Smooth muscle cell (in vitro differentiated cells): ENCODE results near the gene CDC6. TPM values are rescaled to one million over a fixed set of nuclear protein-coding genes. Genes with fewer than 3 reads are reported as not detected.

ENCODE experiments used
- DNase-seq: peaks from one replicate; lab custom pipeline; 2025; ENCODE audit not compliant: unreplicated experiment; lab: John Stamatoyannopoulos, UW
- H2AFZ ChIP-seq: fragments of 200-600 bp; sonication (generic); 2 replicates; pipeline ENCODE4 v1.6.0; 2016; ENCODE audit warnings: antibody characterized with exemption, low read depth, mild to moderate bottlenecking
- H3F3A ChIP-seq: fragments of 200-600 bp; sonication (generic); 2 replicates; pipeline ENCODE4 v1.6.0; 2017; ENCODE audit warnings: antibody characterized with exemption, low read depth
- H3K27ac ChIP-seq: fragments of 200-600 bp; sonication (generic); 2 replicates; pipeline ENCODE4 v1.5.1; 2016; ENCODE audit warnings: low read depth, mild to moderate bottlenecking
- H3K27me3 ChIP-seq: fragments of 200-600 bp; sonication (generic); 2 replicates; pipeline ENCODE4 v1.6.1; 2016; ENCODE audit warnings: low read depth, mild to moderate bottlenecking
- H3K36me3 ChIP-seq: fragments of 200-600 bp; sonication (generic); 2 replicates; pipeline ENCODE4 v1.5.1; 2016; ENCODE audit warnings: low read depth
- H3K4me1 ChIP-seq: fragments of 200-600 bp; sonication (generic); 2 replicates; pipeline ENCODE4 v1.5.1; 2016; ENCODE audit warnings: low read depth
- H3K4me2 ChIP-seq: fragments of 200-600 bp; sonication (generic); 2 replicates; pipeline ENCODE4 v1.6.0; 2016; ENCODE audit warnings: mild to moderate bottlenecking
- H3K4me3 ChIP-seq: fragments of 200-600 bp; sonication (generic); 2 replicates; pipeline ENCODE4 v1.5.1; 2016; ENCODE audit warnings: mild to moderate bottlenecking
- H3K79me2 ChIP-seq: fragments of 200-600 bp; sonication (generic); 2 replicates; pipeline ENCODE4 v1.6.0; 2016; ENCODE audit warnings: low read depth, mild to moderate bottlenecking
- H3K9ac ChIP-seq: fragments of 200-600 bp; sonication (generic); 2 replicates; pipeline ENCODE4 v1.6.0; 2016; ENCODE audit warnings: low read depth
- H3K9me3 ChIP-seq: fragments of 200-600 bp; sonication (generic); replicated peaks from 2 replicates; pipeline ENCODE4 v1.5.1; 2016; ENCODE audit warnings: low read depth
- H4K20me1 ChIP-seq: fragments of 200-600 bp; sonication (generic); 2 replicates; pipeline ENCODE4 v1.6.0; 2016; ENCODE audit warnings: low read depth
- whole genome bisulfite sequencing: methylation state at CpG from one replicate; pipeline ENCODE4 v1.1.7; 2016; ENCODE audit warnings: low lambda C conversion rate; 5-methylcytosine and 5-hydroxymethylcytosine counted together
- polyA plus RNA-seq: library from polyadenylated mRNA; unstranded; fragments of >200 nt; fragmentation: Nextera tagmentation; extraction: Ambion mirVana; gene quantifications from 2 replicates; pipeline ENCODE4 v1.2.1, GENCODE V29; 2016
- total RNA-seq: library from RNA; depleted of rRNA; stranded (reverse); fragments of >200 nt; gene quantifications from 2 replicates; pipeline ENCODE4 v1.2.3, GENCODE V29; 2014
- TF ChIP-seq, protein P1 (sequence below): fragments of 200-600 bp; sonication (generic); IDR thresholded peaks from 2 replicates; pipeline ENCODE4 v1.5.1; 2017; ENCODE audit warnings: borderline replicate concordance, mild to moderate bottlenecking, antibody characterized with exemption; ENCODE audit not compliant: insufficient read depth, poor library complexity, severe bottlenecking

Gene CDC6
- total and polyA plus RNA-seq, 2 experiments from 2014 or later: 5.5 to 15.1 TPM

DNA sequence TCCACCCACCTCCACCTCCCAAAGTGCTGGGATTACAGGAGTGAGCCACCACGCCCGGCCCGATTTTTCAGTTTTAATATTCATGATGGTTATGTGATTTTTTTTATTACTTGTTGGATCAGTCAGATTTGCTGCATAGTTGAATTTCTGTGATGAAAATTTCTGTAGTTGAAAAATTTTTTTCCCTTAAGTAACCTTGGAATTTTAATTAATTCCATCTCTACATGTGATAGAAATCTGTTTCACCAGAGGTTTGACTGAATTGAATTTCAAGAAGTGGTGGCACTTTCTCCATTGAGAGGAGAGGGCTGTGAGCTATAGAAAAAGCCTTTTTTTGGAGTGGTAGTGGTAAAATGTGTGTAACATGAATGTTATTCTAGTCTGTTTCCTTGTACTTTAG is 43.9 kb upstream of the CDC6 start:
- Histone ChIP-seq H3K4me1 (peaks cover 11% of the 10 kb centered on the region), H3K27ac (no peak overlapping the region), H3K9ac (no peak overlapping the region), H3F3A (peaks cover 17% of the 10 kb centered on the region), H3K4me3 (no peak overlapping the region), H3K36me3 (no peaks in the 10 kb centered on the region), H3K9me3 (no peaks in the 10 kb centered on the region), H3K27me3 (no peaks in the 10 kb centered on the region), H3K4me2 (no peak overlapping the region), H3K79me2 (peaks cover 89% of the 10 kb centered on the region), H2AFZ (no peak overlapping the region), H4K20me1 (peaks cover 99% of the 10 kb centered on the region)
- WGBS: 98% methylated on average over 3 of the region's 3 CpGs
- TF ChIP-seq, protein P1, sequence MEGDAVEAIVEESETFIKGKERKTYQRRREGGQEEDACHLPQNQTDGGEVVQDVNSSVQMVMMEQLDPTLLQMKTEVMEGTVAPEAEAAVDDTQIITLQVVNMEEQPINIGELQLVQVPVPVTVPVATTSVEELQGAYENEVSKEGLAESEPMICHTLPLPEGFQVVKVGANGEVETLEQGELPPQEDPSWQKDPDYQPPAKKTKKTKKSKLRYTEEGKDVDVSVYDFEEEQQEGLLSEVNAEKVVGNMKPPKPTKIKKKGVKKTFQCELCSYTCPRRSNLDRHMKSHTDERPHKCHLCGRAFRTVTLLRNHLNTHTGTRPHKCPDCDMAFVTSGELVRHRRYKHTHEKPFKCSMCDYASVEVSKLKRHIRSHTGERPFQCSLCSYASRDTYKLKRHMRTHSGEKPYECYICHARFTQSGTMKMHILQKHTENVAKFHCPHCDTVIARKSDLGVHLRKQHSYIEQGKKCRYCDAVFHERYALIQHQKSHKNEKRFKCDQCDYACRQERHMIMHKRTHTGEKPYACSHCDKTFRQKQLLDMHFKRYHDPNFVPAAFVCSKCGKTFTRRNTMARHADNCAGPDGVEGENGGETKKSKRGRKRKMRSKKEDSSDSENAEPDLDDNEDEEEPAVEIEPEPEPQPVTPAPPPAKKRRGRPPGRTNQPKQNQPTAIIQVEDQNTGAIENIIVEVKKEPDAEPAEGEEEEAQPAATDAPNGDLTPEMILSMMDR: no peak
- no peak for DNase-seq

DNA sequence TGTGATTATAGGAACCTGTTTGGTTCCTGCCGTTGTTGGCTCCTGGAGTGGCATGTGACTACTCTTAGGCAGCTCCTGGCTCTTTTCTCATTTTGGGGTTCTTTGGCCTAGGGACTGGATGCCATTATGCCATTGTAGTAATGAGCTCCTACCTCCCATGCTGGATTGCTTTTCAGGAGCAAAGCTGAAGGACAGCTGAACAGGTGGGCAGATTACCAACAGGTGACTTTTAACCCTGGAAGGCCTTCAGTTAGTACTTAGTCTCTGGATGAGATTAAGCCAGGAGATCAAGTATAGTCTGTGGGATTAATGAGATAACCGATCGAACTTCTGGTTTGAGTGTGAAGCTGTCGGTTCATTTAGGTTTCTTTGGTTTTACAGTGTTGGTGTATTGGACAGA is 43.4 kb upstream of the CDC6 start:
- H3K79me2 ChIP-seq: peaks cover 91% of the 10 kb centered on the region
- H3K27ac ChIP-seq: no peak overlapping the region
- H4K20me1 ChIP-seq: peaks cover 99% of the 10 kb centered on the region

DNA sequence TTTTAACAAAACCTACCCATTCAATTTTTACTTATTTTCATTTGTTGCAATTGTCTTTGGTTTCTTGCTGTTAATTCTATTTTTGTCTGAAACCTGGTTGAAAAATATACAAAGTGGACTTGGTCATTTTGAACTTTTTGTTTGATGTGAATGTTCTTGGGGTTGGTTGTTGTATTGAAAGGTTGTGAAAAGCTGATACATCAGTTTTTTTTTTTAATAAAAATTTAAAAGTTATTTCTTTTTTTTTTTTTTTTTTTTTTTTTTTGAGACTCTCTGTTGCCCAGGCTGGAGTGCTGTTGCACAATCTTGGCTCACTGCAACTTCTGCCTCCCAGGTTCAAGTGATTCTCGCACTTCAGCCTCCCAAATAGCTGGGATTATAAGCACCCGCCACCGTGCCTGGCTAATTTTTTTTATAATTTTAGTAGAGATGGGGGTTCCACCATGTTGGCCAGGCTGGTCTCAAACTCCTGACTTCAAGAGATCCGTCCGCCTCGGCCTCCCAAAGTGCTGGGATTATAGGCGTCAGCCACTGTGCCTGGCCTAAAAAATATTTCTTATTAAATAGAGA is 39.7 kb upstream of the CDC6 start:
- H3K27me3 ChIP-seq: no peaks in the 10 kb centered on the region
- peaks cover 97% of the 10 kb centered on the region for H4K20me1 ChIP-seq
- peaks cover 7% of the 10 kb centered on the region for H3F3A ChIP-seq
- H2AFZ ChIP-seq: no peak overlapping the region
- peaks cover 87% of the 10 kb centered on the region for H3K79me2 ChIP-seq
- H3K4me1 ChIP-seq: no peaks in the 10 kb centered on the region
- DNase-seq: no peak
- no peak overlapping the region for H3K27ac ChIP-seq
- H3K4me3 ChIP-seq: no peak overlapping the region
- no peak overlapping the region for H3K9ac ChIP-seq
- TF ChIP-seq, protein P1: no peak
- H3K36me3 ChIP-seq: no peaks in the 10 kb centered on the region
- H3K9me3 ChIP-seq: no peaks in the 10 kb centered on the region
- no peak overlapping the region for H3K4me2 ChIP-seq
- whole genome bisulfite sequencing: 95% methylated on average over 7 of the region's 7 CpGs

More for the DNA sequence above, 43.4 kb upstream of the CDC6 start:
- H2AFZ ChIP-seq: no peak overlapping the region
- WGBS: 93% methylated on average over 4 of the region's 4 CpGs
- no peak overlapping the region for H3K4me2 ChIP-seq
- no peak for DNase-seq
- TF ChIP-seq, protein P1: no peak
- H3K4me1 ChIP-seq: peaks cover 11% of the 10 kb centered on the region
- peaks cover 17% of the 10 kb centered on the region for H3F3A ChIP-seq
- H3K4me3 ChIP-seq: no peak overlapping the region
- H3K9me3 ChIP-seq: no peaks in the 10 kb centered on the region
- H3K27me3 ChIP-seq: no peaks in the 10 kb centered on the region
- no peaks in the 10 kb centered on the region for H3K36me3 ChIP-seq
- no peak overlapping the region for H3K9ac ChIP-seq

DNA sequence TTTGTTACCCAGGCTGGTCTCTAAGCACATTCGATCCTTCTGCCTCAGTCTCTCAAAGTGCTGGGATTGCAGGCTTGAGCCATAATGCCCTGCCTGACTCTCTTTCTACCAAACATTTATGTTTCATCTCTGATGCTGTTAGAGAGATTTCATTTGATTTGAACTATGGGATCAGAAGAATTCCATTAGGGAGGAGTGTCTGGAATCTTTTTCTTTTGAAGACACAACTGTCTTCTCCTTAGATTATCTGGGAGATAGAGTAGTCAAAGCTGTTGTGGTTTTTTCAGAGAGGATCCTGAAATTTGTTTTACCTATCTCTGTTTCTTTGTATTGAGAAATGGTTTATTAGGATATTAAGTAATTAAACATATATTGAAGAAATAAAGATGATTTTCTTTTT is 39.2 kb upstream of the CDC6 start:
- Histone ChIP-seq H3K9me3 (no peaks in the 10 kb centered on the region), H3K36me3 (no peaks in the 10 kb centered on the region), H3K4me2 (no peak overlapping the region), H3K4me1 (no peaks in the 10 kb centered on the region), H3K79me2 (peaks cover 87% of the 10 kb centered on the region), H3K4me3 (no peak overlapping the region), H3K27me3 (no peaks in the 10 kb centered on the region), H4K20me1 (peaks cover 97% of the 10 kb centered on the region), H3K27ac (no peak overlapping the region), H3F3A (peaks cover 7% of the 10 kb centered on the region), H3K9ac (no peak overlapping the region), H2AFZ (no peak overlapping the region)
- no peak for DNase-seq
- WGBS: 93% methylated on average over 1 of the region's 1 CpG
- TF ChIP-seq, protein P1: no peak
